Tibial nerve (tissue), 3 donors: ENCODE measurements around the gene KLHL4.

Experiments used
- POLR2A ChIP-seq, 2 donors: fragments of 450-650 bp; IDR thresholded peaks; one replicate each; pipeline ENCODE4 v1.6.1; 2017; ENCODE audit warnings: antibody characterized with exemption in 2 of 2, mild to moderate bottlenecking in 2 of 2, moderate library complexity in 2 of 2
- TF ChIP-seq, protein P1 (sequence below), 5 experiments: fragments of 200-600 bp in 3 of 5; fragments of 450-650 bp in 2 of 5; sonication (generic) in 3 of 5; IDR thresholded peaks; one replicate each; pipeline ENCODE4 v1.5.1; 2016 to 2019; ENCODE audit warnings: antibody characterized with exemption in 5 of 5, mild to moderate bottlenecking in 3 of 5, moderate library complexity in 2 of 5

GRCh38 chrX:87634361-87634760 lies 116.8 kb downstream of the KLHL4 start:
- TF ChIP-seq, protein P1, sequence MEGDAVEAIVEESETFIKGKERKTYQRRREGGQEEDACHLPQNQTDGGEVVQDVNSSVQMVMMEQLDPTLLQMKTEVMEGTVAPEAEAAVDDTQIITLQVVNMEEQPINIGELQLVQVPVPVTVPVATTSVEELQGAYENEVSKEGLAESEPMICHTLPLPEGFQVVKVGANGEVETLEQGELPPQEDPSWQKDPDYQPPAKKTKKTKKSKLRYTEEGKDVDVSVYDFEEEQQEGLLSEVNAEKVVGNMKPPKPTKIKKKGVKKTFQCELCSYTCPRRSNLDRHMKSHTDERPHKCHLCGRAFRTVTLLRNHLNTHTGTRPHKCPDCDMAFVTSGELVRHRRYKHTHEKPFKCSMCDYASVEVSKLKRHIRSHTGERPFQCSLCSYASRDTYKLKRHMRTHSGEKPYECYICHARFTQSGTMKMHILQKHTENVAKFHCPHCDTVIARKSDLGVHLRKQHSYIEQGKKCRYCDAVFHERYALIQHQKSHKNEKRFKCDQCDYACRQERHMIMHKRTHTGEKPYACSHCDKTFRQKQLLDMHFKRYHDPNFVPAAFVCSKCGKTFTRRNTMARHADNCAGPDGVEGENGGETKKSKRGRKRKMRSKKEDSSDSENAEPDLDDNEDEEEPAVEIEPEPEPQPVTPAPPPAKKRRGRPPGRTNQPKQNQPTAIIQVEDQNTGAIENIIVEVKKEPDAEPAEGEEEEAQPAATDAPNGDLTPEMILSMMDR (IDR thresholded peaks at IDR 0.05), result no peak
- no peak for TF ChIP-seq POLR2A (IDR thresholded peaks at IDR 0.05)
